Measurements from ENCODE around the gene RERE.

RERE gene

GRCh38 chr1:8326265-8326664, 491.2 kb downstream of the RERE start:
- no peak overlapping the region for H2AK5ac ChIP-seq (ENCODE audit: low read depth, low read length)
- no peak overlapping the region for H3K9ac ChIP-seq (ENCODE audit: low read depth, low read length, poor library complexity)
- H3K4me3 ChIP-seq (ENCODE audit: low read length in 2 of 2) = no peak overlapping the region
- no peak overlapping the region for H4K8ac ChIP-seq (ENCODE audit: low read depth, low read length)
- no peak overlapping the region for H3K14ac ChIP-seq (ENCODE audit: low read length)
- H3K27ac ChIP-seq (replicated peaks; ENCODE audit: low read length) = no peak overlapping the region
- no peaks in the 10 kb centered on the region for H3K9me3 ChIP-seq (replicated peaks in 1 of 2; ENCODE audit: control insufficient read depth in 2 of 2, insufficient read depth in 1 of 2, low read depth in 1 of 2, low read length in 2 of 2)
- no peak overlapping the region for H3K23ac ChIP-seq (ENCODE audit: low read depth, low read length, poor library complexity)
- no peak overlapping the region for H3K18ac ChIP-seq (ENCODE audit: low read length)
- H3K79me1 ChIP-seq (ENCODE audit: low read depth, low read length) = no peaks in the 10 kb centered on the region
- WGBS, 2 donors (ENCODE audit: extremely low coverage in 2 of 2, insufficient read length in 2 of 2, insufficient replicate concordance in 1 of 2) = no CpG with 5 or more reads among the region's 13 CpGs
- no peak overlapping the region for H2BK15ac ChIP-seq (ENCODE audit: low read length)
- no peaks in the 10 kb centered on the region for H3K27me3 ChIP-seq (ENCODE audit: control insufficient read depth in 3 of 3, insufficient read depth in 3 of 3, low read depth in 1 of 3, low read length in 3 of 3)
- no peak for DNase-seq (ENCODE audit: low spot score)
- H2AFZ ChIP-seq (ENCODE audit: low read length) = no peak overlapping the region
- H3K4me1 ChIP-seq (ENCODE audit: control insufficient read depth in 2 of 2, insufficient read depth in 1 of 2, low read depth in 1 of 2, low read length in 2 of 2) = no peaks in the 10 kb centered on the region
- no peak overlapping the region for H2BK12ac ChIP-seq (ENCODE audit: low read length)
- H3K36me3 ChIP-seq (replicated peaks in 1 of 2; ENCODE audit: control insufficient read depth in 2 of 2, insufficient read depth in 2 of 2, low read length in 2 of 2) = no peaks in the 10 kb centered on the region
- no peak overlapping the region for H2BK5ac ChIP-seq (ENCODE audit: low read length)
- no peak overlapping the region for H2BK120ac ChIP-seq (ENCODE audit: low read depth, low read length)
- H3K4me2 ChIP-seq (ENCODE audit: insufficient read depth, low read length, poor library complexity, severe bottlenecking) = no peak overlapping the region
- H3K4ac ChIP-seq (ENCODE audit: low read length) = no peak overlapping the region
- H4K91ac ChIP-seq (ENCODE audit: low read depth, low read length, poor library complexity) = no peak overlapping the region

DNA sequence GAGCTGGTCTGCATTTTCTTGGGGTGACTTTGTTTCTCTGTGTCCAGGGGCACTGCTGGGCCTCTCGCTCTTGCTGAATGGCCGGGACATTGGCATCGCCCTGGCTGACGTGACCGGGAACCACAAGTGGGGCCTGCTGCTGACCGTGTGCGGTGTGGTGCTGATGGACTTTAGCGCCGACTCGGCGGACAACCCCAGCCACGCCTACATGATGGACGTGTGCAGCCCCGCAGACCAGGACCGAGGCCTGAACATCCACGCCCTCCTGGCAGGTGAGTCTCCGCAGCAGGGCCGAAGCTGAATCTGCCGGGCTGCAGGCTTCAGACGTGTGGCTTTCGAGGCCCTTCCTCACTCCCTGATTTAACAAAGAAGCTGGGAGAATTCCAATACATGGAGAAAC, 491.7 kb downstream of the RERE start:
- no peaks in the 10 kb centered on the region for H3K4me1 ChIP-seq (ENCODE audit: control insufficient read depth in 2 of 2, insufficient read depth in 1 of 2, low read depth in 1 of 2, low read length in 2 of 2)
- H3K36me3 ChIP-seq (replicated peaks in 1 of 2; ENCODE audit: control insufficient read depth in 2 of 2, insufficient read depth in 2 of 2, low read length in 2 of 2) = no peaks in the 10 kb centered on the region
- H3K9ac ChIP-seq (ENCODE audit: low read depth, low read length, poor library complexity) = no peak overlapping the region
- no peaks in the 10 kb centered on the region for H3K27me3 ChIP-seq (ENCODE audit: control insufficient read depth in 3 of 3, insufficient read depth in 3 of 3, low read depth in 1 of 3, low read length in 3 of 3)
- no peak overlapping the region for H3K4me2 ChIP-seq (ENCODE audit: insufficient read depth, low read length, poor library complexity, severe bottlenecking)
- H3K18ac ChIP-seq (ENCODE audit: low read length) = peak overlapping the region; percentile 50
- WGBS, 2 donors (ENCODE audit: extremely low coverage in 2 of 2, insufficient read length in 2 of 2, insufficient replicate concordance in 1 of 2) = no CpG with 5 or more reads among the region's 21 CpGs
- H4K8ac ChIP-seq (ENCODE audit: low read depth, low read length) = no peak overlapping the region
- H3K23ac ChIP-seq (ENCODE audit: low read depth, low read length, poor library complexity) = no peak overlapping the region
- no peak overlapping the region for H2BK120ac ChIP-seq (ENCODE audit: low read depth, low read length)
- H2AK5ac ChIP-seq (ENCODE audit: low read depth, low read length) = no peak overlapping the region
- H3K4ac ChIP-seq (ENCODE audit: low read length) = no peak overlapping the region
- no peak overlapping the region for H3K14ac ChIP-seq (ENCODE audit: low read length)
- H4K91ac ChIP-seq (ENCODE audit: low read depth, low read length, poor library complexity) = no peak overlapping the region
- H2BK5ac ChIP-seq (ENCODE audit: low read length) = no peak overlapping the region
- H2BK15ac ChIP-seq (ENCODE audit: low read length) = no peak overlapping the region
- H3K4me3 ChIP-seq (ENCODE audit: low read length in 2 of 2) = no peak overlapping the region
- H3K27ac ChIP-seq (replicated peaks; ENCODE audit: low read length) = no peak overlapping the region
- no peaks in the 10 kb centered on the region for H3K79me1 ChIP-seq (ENCODE audit: low read depth, low read length)
- no peak for DNase-seq (ENCODE audit: low spot score)
- no peak overlapping the region for H2BK12ac ChIP-seq (ENCODE audit: low read length)
- H3K9me3 ChIP-seq (replicated peaks in 1 of 2; ENCODE audit: control insufficient read depth in 2 of 2, insufficient read depth in 1 of 2, low read depth in 1 of 2, low read length in 2 of 2) = no peaks in the 10 kb centered on the region
- no peak overlapping the region for H2AFZ ChIP-seq (ENCODE audit: low read length)

GRCh38 chr1:8324176-8324810, 493.1 kb downstream of the RERE start:
- WGBS, 2 donors (ENCODE audit: extremely low coverage in 2 of 2, insufficient read length in 2 of 2, insufficient replicate concordance in 1 of 2) = no CpG with 5 or more reads among the region's 32 CpGs
- Histone ChIP-seq H3K14ac (ENCODE audit: low read length) (peak overlapping the region; percentile 78), H3K27ac (replicated peaks; ENCODE audit: low read length) (no peak overlapping the region), H3K79me1 (ENCODE audit: low read depth, low read length) (no peaks in the 10 kb centered on the region), H2BK120ac (ENCODE audit: low read depth, low read length) (no peak overlapping the region), H3K9ac (ENCODE audit: low read depth, low read length, poor library complexity) (no peak overlapping the region), H3K18ac (ENCODE audit: low read length) (peak overlapping the region; percentile 52), H3K4me3 (ENCODE audit: low read length in 2 of 2) (no peak overlapping the region), H2AFZ (ENCODE audit: low read length) (no peak overlapping the region), H3K9me3 (replicated peaks in 1 of 2; ENCODE audit: control insufficient read depth in 2 of 2, insufficient read depth in 1 of 2, low read depth in 1 of 2, low read length in 2 of 2) (no peaks in the 10 kb centered on the region), H2BK5ac (ENCODE audit: low read length) (no peak overlapping the region), H2BK12ac (ENCODE audit: low read length) (no peak overlapping the region), H3K27me3 (ENCODE audit: control insufficient read depth in 3 of 3, insufficient read depth in 3 of 3, low read depth in 1 of 3, low read length in 3 of 3) (peaks cover 0 to 5% (median 0%) of the 10 kb centered on the region in 3 experiments), H3K4me1 (ENCODE audit: control insufficient read depth in 2 of 2, insufficient read depth in 1 of 2, low read depth in 1 of 2, low read length in 2 of 2) (no peaks in the 10 kb centered on the region), H3K23ac (ENCODE audit: low read depth, low read length, poor library complexity) (no peak overlapping the region), H3K36me3 (replicated peaks in 1 of 2; ENCODE audit: control insufficient read depth in 2 of 2, insufficient read depth in 2 of 2, low read length in 2 of 2) (no peaks in the 10 kb centered on the region), H2BK15ac (ENCODE audit: low read length) (no peak overlapping the region), H4K8ac (ENCODE audit: low read depth, low read length) (no peak overlapping the region), H3K4me2 (ENCODE audit: insufficient read depth, low read length, poor library complexity, severe bottlenecking) (no peak overlapping the region), H2AK5ac (ENCODE audit: low read depth, low read length) (no peak overlapping the region), H3K4ac (ENCODE audit: low read length) (no peak overlapping the region), H4K91ac (ENCODE audit: low read depth, low read length, poor library complexity) (no peak overlapping the region)
- DNase-seq (ENCODE audit: low spot score) = no peak

GRCh38 chr1:8323706-8324105, 493.7 kb downstream of the RERE start:
- H3K36me3 ChIP-seq (replicated peaks in 1 of 2; ENCODE audit: control insufficient read depth in 2 of 2, insufficient read depth in 2 of 2, low read length in 2 of 2) = no peaks in the 10 kb centered on the region
- H3K23ac ChIP-seq (ENCODE audit: low read depth, low read length, poor library complexity) = no peak overlapping the region
- no peak overlapping the region for H3K4ac ChIP-seq (ENCODE audit: low read length)
- H3K27me3 ChIP-seq (ENCODE audit: control insufficient read depth in 3 of 3, insufficient read depth in 3 of 3, low read depth in 1 of 3, low read length in 3 of 3) = peaks cover 0 to 9% (median 1%) of the 10 kb centered on the region in 3 experiments
- no peaks in the 10 kb centered on the region for H3K9me3 ChIP-seq (replicated peaks in 1 of 2; ENCODE audit: control insufficient read depth in 2 of 2, insufficient read depth in 1 of 2, low read depth in 1 of 2, low read length in 2 of 2)
- no peak overlapping the region for H2BK15ac ChIP-seq (ENCODE audit: low read length)
- no peak overlapping the region for H2BK12ac ChIP-seq (ENCODE audit: low read length)
- no peak overlapping the region for H2BK5ac ChIP-seq (ENCODE audit: low read length)
- H2BK120ac ChIP-seq (ENCODE audit: low read depth, low read length) = no peak overlapping the region
- no peak overlapping the region for H4K8ac ChIP-seq (ENCODE audit: low read depth, low read length)
- WGBS, 2 donors (ENCODE audit: extremely low coverage in 2 of 2, insufficient read length in 2 of 2, insufficient replicate concordance in 1 of 2) = no CpG with 5 or more reads among the region's 11 CpGs
- no peak overlapping the region for H2AFZ ChIP-seq (ENCODE audit: low read length)
- no peak overlapping the region for H3K18ac ChIP-seq (ENCODE audit: low read length)
- no peak overlapping the region for H3K27ac ChIP-seq (replicated peaks; ENCODE audit: low read length)
- no peak overlapping the region for H3K4me2 ChIP-seq (ENCODE audit: insufficient read depth, low read length, poor library complexity, severe bottlenecking)
- no peaks in the 10 kb centered on the region for H3K79me1 ChIP-seq (ENCODE audit: low read depth, low read length)
- no peak for DNase-seq (ENCODE audit: low spot score)
- H3K14ac ChIP-seq (ENCODE audit: low read length) = no peak overlapping the region
- no peak overlapping the region for H2AK5ac ChIP-seq (ENCODE audit: low read depth, low read length)
- no peak overlapping the region for H4K91ac ChIP-seq (ENCODE audit: low read depth, low read length, poor library complexity)
- H3K4me1 ChIP-seq (ENCODE audit: control insufficient read depth in 2 of 2, insufficient read depth in 1 of 2, low read depth in 1 of 2, low read length in 2 of 2) = peaks cover 0 to under 1% of the 10 kb centered on the region in 2 donors
- no peak overlapping the region for H3K4me3 ChIP-seq (ENCODE audit: low read length in 2 of 2)
- no peak overlapping the region for H3K9ac ChIP-seq (ENCODE audit: low read depth, low read length, poor library complexity)

Measured in neuronal stem cell (in vitro differentiated cells).